Midbrain (tissue), 1 donor: ENCODE results near the gene SLAMF9.

Source experiments
- DNase-seq: peaks from one replicate; lab custom pipeline; 2025; lab: John Stamatoyannopoulos, UW

Gene SLAMF9

DNA sequence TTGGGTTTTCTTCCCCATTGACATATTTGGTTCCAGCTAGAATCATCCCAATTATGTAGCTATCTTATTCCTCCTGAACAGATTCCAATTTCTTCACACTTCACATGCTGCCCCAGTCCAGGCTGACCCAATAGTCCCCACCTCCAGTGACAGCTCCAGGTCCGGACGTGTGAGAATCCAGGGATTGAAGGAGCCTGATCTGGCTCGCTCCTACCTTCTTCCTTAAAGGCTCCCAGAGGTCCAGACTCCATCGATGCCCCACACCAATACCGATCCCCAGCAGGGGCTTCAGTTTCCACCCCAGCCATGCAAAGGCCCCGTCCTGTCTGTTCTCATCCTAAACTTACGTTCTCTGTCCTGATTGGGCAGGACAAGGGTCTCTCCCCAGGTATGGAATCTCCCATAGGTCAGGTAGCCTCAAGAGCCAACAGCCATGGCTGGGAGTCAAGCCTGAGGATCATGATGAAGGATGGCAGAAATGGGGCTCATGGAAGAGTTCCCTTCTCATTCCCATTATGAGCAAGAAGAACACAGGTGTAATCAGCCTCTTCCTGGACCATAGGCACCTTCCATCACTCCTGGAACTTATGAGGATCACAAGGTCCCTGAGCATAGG is 20.4 kb upstream of the SLAMF9 start:
- DNase-seq = no peak

DNA sequence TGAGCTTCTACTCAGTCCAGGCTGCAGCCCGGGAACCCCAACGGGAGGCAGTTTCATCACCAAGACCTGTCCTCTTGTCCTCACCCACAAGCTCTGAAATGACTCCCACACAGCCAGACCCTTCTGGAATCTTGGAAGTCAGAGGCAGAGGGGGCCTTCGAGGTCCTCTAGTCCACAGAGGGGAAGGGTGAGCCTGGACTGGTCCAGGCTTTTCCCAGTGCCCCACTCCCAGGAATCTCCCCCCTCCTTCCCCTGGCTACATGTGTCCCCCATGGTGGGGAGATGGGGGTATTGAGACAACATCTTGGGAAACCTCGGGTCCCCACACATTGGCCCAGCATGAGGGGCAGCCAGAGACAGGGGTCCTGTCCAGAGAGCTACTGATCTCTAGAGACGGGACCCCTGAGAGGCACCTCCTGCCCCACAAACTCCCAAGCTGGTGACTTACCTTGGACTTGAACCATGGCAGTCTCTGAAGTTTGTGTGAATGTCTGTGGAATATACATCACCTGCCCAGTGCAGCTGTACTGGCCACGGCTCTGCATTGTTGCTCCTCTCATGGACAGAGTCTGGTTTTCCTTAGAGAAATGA is 19.4 kb upstream of the SLAMF9 start:
- DNase-seq = no peak

DNA sequence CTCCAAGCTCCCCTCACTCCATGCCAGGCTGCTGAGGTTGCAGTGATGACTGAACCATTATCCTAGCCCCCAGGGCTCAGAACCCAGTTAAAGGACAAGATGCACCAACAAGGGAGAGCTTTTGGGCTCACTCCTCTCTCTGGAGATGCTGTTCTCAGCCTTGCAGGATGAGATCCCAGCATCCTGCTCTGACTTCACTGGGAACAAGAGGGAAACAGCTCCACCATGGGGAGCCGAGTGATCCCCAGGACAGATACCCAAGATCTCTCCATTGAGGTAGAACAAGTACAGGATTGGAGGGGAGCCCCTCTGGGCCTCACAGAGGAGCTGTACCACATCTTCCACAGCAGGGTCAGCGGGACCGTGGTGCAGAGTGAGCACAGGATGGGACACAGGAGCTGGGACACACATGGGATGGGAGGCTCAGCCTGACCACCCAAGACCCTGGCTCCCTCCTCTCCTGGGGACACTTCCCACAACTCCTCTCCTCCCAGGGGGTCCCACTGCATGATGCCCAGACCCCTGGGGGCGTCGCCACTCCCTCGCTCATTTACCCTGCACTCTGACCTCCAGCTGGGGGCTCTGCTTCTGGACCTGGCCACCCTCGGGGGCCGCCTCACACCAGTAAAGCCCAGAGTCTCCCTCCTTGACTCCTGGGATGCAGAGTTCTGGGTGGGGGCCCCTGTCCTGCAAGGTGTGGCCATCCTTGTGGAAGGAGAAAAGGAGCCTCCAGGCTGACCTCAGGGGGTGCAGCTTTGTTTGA is 18.6 kb upstream of the SLAMF9 start:
- no peak for DNase-seq

DNA sequence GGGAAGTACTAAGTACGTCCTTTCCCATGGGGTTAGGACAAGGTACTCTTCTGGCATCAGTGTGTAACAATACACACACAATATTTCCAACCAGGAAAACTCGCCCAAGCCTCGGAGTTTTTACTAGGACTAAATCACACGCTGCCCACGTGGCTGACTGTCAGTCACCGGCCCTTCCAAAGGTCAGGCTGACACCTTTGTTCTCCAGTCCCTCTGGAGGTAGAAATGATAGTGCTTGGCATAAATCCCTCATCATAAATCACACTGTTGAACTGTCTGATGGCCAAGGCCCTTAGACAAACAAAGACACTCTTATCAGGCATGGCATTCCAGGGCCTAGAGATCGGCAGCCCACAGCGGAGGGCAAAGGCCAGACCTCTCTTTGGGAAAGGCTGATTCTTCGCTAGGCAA is 16.9 kb upstream of the SLAMF9 start:
- no peak for DNase-seq

DNA sequence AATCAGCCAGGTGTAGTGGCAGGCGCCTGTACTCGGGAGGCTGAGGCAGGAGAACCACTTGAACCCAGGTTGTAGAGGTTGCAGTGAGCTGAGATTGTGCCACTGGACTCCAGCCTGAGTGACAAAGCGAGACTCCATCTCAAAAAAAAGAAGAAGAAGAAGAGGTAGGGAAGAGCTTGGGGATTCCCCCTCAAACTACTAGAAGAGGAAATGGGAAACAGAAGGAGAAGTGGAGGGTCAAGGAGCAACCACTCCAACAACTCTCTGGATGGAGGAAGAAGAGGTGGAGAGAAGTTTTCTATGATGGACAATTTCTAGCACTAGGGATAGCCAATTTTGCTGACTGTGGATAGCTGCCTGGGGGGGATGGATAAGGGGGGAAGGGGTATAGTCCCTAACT is 14.9 kb upstream of the SLAMF9 start:
- DNase-seq = no peak

DNA sequence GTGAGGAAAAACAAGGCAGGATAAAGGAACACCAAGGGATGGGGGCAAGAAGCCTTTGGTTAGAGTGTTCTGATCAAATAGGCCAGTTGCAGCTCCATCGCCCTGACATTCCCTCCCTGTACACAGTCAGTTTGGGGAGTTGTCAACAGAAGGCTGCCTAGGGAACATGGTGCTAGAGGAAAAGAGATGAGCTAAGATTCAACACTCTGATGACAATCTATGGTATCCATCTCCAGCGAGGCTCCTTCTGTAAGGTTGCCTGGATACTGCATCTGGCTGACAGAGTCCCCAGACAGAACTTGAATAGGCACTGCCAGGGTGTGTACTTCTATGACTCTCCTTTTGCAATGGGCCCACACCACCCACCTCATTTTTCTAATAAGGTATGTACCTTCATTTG is 11.2 kb upstream of the SLAMF9 start:
- no peak for DNase-seq

DNA sequence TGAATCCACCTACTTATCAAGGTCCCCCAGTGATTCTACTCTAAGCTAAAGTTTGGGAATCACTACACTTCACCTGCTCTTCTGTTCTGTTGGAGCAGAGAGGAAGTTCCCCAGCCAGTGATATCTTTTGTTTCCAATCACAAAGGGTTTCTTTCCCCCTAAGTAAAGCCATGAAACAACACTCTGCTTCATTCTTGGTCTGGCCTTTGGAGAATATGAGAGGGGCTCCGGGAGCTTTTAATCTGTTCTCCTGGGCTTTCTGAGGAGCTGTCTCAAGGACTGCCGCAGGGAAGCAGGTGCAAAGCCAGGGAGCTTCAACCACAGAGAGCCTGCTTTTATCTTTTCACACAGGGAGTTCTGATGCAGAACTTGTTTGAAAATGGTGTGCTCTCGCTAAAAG is 10.1 kb upstream of the SLAMF9 start:
- no peak for DNase-seq

DNA sequence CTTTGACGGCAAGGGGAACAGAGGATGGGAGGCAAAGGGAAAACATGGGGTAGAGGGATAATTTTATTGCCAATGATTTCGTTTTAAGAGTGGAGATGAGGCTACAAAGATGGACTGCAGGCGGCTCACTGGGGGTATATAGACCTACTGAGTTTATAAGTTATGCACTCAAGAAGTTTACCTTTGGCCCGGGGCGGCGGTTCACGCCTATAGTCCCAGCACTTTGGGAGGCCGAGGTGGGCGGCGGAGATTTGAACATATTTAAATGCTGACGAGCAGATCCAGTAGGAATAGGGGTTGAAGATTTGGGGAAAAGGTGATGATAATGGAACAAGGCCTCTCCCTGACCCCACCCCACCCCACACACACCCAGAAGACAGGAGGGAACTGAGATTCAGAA is 8.1 kb upstream of the SLAMF9 start:
- DNase-seq = no peak

DNA sequence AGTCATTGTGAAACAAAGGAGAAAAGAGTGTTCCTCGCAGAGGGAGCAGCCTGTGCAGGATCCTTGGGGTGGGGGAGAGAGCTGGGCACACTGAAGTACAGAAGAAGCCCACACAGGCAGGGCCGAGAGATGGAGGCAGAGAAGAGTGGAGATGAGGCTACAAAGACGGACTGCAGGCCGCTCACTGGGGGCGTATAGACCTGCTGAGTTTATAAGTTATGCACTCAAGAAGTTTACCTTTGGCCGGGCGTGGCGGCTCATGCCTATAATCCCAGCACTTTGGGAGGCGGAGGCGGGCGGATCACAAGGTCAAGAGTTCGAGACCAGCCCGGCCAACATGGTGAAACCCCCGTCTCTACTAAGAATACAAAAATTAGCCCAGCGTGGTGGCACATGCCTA is 7.6 kb upstream of the SLAMF9 start:
- DNase-seq = no peak

DNA sequence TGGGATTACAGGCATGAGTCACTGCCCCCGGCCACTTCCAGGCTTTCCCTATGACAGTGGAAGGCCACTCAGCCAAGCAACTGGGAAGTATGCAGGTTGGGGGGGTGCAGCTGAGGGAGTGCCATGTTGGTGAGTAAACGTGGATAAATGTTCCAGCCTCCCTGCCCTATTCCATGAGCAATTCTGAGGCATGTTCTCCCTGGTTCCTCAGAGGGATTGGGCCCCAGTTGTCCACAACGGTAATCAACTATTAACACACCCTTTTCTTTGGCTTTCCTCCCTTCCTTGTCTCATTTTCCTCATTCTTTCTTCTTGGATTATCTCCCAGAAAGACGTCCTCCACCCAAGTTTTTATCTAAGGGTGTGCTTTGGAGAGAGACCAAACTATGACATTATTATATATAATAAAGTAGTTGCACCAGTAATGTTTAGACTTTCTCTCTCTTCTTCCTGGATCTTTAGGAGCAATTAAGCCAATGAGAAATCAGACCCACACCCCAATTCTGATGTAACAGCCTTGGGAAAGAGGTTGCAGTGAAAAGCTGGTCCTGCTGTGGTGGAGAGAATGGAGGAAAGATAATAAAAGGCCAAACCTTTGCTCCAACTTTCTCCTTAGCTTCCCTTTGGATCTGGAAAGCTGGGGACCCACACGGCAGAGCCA is 6.8 kb upstream of the SLAMF9 start:
- no peak for DNase-seq

DNA sequence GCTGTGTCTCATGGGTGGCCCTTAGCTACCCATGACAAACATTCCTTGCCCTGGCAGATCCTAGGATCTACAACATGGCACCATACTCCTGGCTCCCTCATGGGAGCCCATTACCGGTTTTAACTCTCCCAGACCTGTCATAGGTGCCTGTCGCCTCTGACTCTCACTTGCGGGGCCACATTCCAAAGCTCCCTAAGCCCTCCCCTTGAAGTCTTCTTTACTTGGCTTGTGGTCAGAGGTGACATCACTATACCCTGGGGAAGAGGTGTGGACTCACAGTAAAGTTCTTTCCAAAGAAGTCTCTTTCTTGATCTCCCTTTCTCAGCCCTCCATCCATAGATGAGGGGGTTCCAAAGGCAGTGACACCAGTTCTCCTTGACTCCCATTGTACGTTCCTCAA is 5.4 kb upstream of the SLAMF9 start:
- no peak for DNase-seq

DNA sequence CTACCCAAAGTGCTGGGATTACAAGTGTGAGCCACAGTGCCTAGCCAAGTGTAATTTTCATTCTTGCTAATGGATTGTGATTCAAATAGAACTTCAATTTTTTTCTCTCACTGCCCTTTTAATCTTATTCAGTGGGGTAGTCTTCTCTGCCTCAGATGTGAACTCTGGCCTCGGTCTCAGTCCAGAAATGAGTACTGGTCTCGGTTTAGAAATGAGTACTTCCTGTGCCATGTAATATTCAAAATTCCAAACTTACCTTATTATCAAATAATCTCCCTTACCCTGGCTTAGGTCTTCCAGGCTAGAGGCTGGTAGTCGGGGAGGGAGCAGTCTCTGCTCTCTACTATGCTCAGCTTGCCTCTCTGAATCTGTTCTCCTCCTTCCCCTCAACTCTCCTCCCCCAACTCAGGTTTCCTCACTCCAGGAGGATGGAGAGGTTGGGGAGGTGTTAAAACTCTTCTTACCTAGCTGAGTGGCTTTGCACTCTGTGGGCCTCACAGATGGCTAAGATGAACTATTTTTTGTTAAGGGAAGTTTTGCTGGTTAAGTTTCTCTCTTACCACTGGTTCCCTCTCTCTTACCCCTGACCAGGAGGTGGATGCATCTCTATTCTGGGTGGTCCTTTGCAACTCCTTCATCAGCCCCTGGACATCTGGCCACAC is 4.8 kb upstream of the SLAMF9 start:
- no peak for DNase-seq

DNA sequence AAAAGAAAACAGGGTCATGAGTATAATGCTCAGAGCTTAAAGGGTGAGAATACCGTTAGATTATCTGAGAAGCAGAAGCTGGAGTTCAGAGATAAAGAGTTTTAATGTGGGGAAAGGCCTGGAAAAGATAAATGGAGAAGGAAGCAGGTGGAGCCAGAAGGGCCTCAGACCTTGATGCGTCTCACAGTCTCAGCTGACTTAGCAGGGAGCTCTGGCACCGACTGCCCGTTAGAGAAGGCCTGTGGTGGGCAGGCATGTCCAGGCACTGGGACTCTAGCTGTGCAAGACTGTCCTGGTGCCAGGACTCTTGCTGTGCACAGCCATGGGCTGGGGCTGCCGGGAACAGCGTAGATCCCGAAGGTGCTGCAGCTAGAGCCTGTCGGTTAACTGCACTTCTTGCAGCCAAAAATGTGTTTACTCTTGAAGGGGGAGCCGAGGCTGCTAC is 3.8 kb upstream of the SLAMF9 start:
- no peak for DNase-seq

DNA sequence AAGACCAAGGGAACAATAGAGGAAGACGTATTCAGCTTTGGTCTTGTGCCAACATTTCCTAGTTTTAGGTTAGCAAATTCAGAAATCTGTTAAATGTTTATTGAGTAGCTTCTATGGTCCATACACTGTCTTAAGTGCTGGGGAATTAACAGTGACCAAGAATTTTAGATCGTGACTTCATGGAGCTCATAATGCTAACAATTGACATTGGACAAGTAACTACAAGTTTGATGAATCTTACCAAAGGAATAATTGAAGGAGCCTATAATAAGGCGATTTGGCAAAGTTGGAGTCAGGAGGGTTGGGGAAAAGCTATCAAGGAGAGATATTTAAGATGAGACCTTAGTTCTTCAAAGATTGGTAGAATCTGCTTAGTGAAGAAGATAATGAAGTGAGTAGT is 1.4 kb upstream of the SLAMF9 start:
- no peak for DNase-seq

DNA sequence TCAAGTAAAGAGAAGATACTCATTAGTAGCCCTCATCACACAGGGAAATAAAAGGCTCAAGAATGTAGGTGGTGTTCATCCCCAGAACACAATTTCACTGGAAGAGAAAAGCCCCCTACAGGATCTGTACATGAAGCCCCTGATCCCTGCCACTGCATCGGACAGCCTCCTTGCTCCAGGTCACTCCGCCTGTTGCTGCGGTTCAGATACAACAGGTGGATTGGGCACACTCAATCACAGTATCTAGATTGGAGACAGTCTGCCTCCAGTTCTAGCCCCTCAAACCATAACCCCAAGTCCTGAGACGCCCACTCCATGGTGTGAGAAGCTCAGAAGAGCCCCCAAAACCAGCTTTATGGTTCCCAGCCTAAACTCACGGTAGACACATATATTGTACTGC is 1.1 kb downstream of the SLAMF9 start:
- DNase-seq = no peak

DNA sequence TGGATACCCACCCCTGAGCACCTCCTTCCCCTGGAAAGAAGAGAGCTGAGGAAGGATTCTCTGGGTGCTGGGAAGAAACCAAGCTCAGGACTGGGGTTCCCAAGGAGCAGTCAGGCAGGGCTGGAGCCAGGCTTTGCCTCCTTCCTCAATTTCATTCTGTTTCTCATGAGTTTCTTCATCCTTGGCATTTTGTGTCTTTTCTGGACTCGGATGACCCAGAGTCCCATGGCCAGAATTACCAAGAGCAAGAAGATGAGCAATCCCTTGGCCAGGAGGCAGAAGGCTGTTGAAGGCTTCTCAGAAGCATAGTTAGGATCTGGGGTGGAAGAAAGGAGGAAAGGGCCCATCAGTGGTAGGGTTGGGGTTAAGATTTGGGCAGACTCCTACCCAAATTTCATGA is 2.5 kb downstream of the SLAMF9 start:
- DNase-seq = no peak

DNA sequence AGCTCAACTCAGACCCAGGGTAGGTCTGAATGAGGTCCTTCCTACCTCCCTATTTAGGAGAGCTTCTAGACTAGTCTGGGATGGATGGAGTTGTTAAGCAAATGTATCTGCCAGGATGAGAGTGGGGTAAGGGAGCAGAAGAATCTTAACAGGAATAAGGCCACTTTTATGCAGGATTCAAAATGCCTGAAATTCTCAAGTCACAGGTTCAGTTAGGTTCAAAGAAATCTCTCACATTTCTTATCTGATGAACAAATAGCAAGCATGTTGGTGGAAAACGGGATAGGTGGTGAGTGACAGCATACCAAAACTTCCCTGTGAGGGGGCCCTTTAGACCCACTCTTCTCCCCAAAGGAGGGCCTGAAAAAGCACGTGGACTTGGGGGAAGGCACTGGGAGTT is 3.0 kb downstream of the SLAMF9 start:
- no peak for DNase-seq

DNA sequence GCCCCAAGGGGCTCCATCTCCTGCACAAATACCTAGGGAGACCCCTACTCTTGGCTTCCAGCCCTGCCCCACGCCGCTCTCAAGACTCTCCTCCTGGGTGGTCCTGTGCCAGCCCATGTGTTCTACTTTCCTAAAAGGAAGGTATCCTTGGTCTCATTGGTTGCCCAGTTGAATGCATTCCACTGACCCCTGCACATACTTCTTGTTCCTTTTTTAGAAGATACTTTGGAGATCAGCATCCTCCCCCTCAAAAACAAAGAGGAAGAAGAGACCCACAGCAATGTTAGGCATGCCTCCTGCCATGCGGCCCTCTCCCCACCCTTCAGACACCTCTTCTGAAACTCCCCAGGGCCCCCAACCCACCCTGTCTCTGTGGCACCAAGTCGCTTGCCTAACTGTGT is 4.1 kb downstream of the SLAMF9 start:
- no peak for DNase-seq

DNA sequence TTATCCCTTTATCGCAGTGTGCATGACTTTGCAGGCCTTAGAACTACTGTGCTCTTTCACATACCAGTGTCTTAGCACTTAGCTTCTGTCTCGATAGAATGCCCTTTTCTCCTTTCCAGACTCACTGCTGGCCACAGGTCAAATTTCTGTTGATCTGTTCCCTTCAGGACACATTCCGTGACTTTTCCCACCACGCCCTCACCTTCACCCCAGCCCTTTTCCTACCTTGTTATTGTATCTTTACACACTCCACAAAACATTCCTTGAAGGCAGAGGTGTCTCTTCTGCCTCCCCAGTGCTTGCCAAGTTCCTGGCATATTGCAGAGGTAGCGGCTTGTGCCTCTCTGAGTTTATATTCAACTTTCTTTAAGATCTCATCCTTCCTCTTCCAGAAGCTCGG is 4.9 kb downstream of the SLAMF9 start:
- DNase-seq = no peak

DNA sequence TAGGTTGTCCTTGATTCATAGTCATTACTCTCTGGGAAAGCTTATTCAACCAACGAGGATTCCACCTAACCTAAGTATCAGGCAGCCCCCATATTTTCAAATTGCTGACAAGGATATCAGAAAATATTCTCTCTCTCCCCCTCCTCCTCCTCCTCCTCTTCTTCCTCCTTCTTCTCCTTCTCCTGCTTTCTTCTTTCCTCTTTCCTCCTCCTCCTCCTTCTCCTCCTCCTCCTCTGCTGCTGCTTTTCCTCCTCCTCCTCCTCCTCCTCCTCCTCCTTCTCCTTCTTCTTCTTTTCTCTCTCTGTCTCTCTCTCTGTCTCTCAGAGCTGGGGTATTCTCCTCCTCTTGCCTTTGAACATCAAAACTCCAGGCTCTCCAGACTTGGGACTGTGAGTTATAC is 6.1 kb downstream of the SLAMF9 start:
- no peak for DNase-seq

DNA sequence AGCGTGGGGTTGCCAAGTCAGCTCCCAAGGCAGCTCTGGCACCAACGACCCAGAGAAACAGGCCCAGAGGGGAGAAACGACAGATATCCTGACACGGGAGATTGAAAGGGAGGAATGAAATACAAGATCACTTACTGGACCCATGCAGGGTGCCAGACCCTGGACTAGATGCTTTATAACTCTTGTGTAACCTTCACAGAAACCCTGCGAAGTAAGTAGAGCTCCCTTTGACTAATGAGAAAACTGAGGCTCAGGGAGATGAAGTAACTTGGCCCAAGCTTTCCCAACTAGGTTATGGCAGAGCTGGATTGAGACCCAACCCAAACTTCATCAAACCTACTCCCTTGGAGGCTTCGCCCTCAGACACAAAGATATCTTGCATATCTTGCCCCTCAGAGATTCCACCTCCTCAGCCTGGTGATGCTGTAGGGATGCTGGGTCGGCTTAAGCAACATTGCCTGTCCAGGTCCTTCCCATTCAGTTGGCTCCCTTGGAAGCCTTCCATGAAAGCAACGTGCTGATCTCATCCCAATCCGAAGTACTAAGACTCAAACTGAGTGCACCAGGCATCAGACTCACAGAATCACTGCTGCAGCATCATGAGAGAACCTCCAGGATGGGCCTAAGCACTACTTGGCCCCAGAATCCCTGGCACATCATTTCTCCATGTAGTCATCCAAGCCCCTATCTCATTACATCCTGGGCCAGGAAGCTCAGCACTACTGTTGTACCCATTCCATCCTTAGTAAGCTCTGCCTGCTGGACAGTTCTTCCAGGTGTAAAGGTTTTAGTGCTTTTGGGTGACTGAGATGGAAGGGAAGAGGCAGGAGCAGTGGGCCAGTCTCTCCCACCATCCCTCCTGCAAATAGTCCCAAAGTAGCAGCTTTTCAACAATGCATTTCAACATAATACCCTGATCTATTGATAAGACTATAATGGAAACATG is 7.5 kb downstream of the SLAMF9 start:
- DNase-seq = no peak
